NB4 (cell line): ENCODE results near the gene LGR5.

ENCODE experiments used
- CTCF ChIP-seq: IDR thresholded peaks from one replicate; pipeline ENCODE4 v1.5.1; 2012; ENCODE audit warnings: low read depth, low read length
- POLR2A ChIP-seq: IDR thresholded peaks from 2 replicates; pipeline ENCODE4 v1.6.1; 2011; ENCODE audit warnings: mild to moderate bottlenecking; ENCODE audit not compliant: insufficient read length; ENCODE audit errors: extremely low read depth

DNA sequence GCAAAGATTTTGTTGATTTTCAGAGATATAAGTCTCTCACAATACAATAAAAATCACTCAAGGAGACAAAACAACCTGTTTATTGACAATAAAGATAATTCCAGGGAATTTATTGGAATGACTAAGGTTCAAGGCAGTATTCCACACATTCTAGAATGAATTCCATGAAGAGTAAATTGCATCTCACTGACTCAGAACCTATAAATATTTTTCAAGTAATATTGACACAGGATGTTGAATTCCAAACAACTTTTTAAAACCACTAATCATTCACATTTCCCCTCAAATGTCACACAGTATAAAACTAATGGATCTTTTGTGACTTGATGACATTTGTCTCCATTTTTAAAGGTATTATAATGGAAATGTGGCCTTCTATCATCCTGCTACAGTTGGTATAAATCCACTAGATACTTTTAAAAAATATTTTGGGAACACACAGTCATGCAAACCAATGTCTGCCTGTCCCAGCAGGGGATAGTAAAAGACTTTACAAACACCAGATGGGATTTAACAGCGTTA is 42.1 kb upstream of the LGR5 start:
- no peak for TF ChIP-seq POLR2A
- no peak for TF ChIP-seq CTCF
